Neural progenitor cell (in vitro differentiated cells): Measurements from ENCODE around the gene GPX7. TPM values are rescaled to one million over a fixed set of nuclear protein-coding genes. Genes with fewer than 3 reads are reported as not detected.

ENCODE experiments used
- DNase-seq: peaks from one replicate; pipeline ENCODE4 v3.0.0-alpha.2; 2016; ENCODE audit warnings: low spot score
- H2AFZ ChIP-seq: fragments of 200-600 bp; sonication (generic); replicated peaks from 2 replicates; pipeline ENCODE4 v1.6.1; 2016; ENCODE audit warnings: antibody characterized with exemption
- H3F3A ChIP-seq: fragments of 200-600 bp; sonication (generic); 2 replicates; pipeline ENCODE4 v1.6.1; 2016; ENCODE audit warnings: antibody characterized with exemption, low read depth
- H3K27ac ChIP-seq: fragments of 200-600 bp; sonication (generic); 2 replicates; pipeline ENCODE4 v1.5.1; 2016; ENCODE audit warnings: mild to moderate bottlenecking
- H3K27me3 ChIP-seq: fragments of 200-600 bp; sonication (generic); 2 replicates; pipeline ENCODE4 v1.6.1; 2016; ENCODE audit warnings: mild to moderate bottlenecking, moderate library complexity
- H3K36me3 ChIP-seq: fragments of 200-600 bp; sonication (generic); 2 replicates; pipeline ENCODE4 v1.5.1; 2016
- H3K4me1 ChIP-seq: fragments of 200-600 bp; sonication (generic); 2 replicates; pipeline ENCODE4 v1.6.1; 2016; ENCODE audit warnings: mixed run types
- H3K4me2 ChIP-seq: fragments of 200-600 bp; sonication (generic); 2 replicates; pipeline ENCODE4 v1.6.1; 2016
- H3K4me3 ChIP-seq: fragments of 200-600 bp; sonication (generic); 2 replicates; pipeline ENCODE4 v1.5.1; 2016
- H3K79me2 ChIP-seq: fragments of 200-600 bp; sonication (generic); 2 replicates; pipeline ENCODE4 v1.6.1; 2016; ENCODE audit warnings: low read depth
- H3K9ac ChIP-seq: fragments of 200-600 bp; sonication (generic); 2 replicates; pipeline ENCODE4 v1.6.1; 2016
- H3K9me3 ChIP-seq: fragments of 200-600 bp; sonication (generic); 2 replicates; pipeline ENCODE4 v1.5.1; 2016; ENCODE audit warnings: low read depth
- H4K20me1 ChIP-seq: fragments of 200-600 bp; sonication (generic); 2 replicates; pipeline ENCODE4 v1.6.1; 2016; ENCODE audit warnings: low read depth
- H3K27ac Mint-ChIP-seq: 3 replicates; pipeline ENCODE4 v1.8.0; 2021; ENCODE audit warnings: mixed read lengths
- H3K27me3 Mint-ChIP-seq: 2 replicates; pipeline ENCODE4 v1.8.0; 2022; ENCODE audit warnings: low read depth, mild to moderate bottlenecking, inconsistent platforms, moderate library complexity, mixed read lengths; ENCODE audit not compliant: insufficient read depth
- H3K36me3 Mint-ChIP-seq: 3 replicates; pipeline ENCODE4 v1.8.0; 2021; ENCODE audit warnings: mixed read lengths
- H3K4me1 Mint-ChIP-seq: 3 replicates; pipeline ENCODE4 v1.8.0; 2021; ENCODE audit warnings: mixed read lengths
- H3K4me3 Mint-ChIP-seq: 3 replicates; pipeline ENCODE4 v1.8.0; 2021; ENCODE audit warnings: mild to moderate bottlenecking, moderate library complexity, mixed read lengths
- H3K9me3 Mint-ChIP-seq: 3 replicates; pipeline ENCODE4 v1.8.0; 2020; ENCODE audit warnings: mixed read lengths
- CTCF ChIP-seq: fragments of 200-600 bp; sonication (generic); IDR thresholded peaks from 2 replicates; pipeline ENCODE4 v1.5.1; 2017; ENCODE audit warnings: antibody characterized with exemption, mild to moderate bottlenecking
- EZH2 ChIP-seq: fragments of 200-600 bp; sonication (generic); IDR thresholded peaks from 2 replicates; pipeline ENCODE4 v1.6.1; 2017; ENCODE audit warnings: antibody characterized with exemption, mild to moderate bottlenecking, moderate library complexity
- EZH2phosphoT487 ChIP-seq: fragments of 200-600 bp; sonication (generic); IDR thresholded peaks from 2 replicates; pipeline ENCODE4 v1.6.1; 2017; ENCODE audit warnings: antibody characterized with exemption
- total RNA-seq: library from RNA; depleted of rRNA; stranded (reverse); fragments of >200 nt; gene quantifications from 2 replicates; pipeline ENCODE4 v1.2.3, GENCODE V29; 2015; ENCODE audit warnings: low replicate concordance

GPX7 gene
- total RNA-seq, 1 donor from 2014 or later, result 21.9 TPM

- H3K27me3 Mint-ChIP-seq, result peaks cover 8% of the 10 kb centered on the region
- no peak overlapping the region for H2AFZ ChIP-seq
- no peaks in the 10 kb centered on the region for H3K79me2 ChIP-seq
- no peak overlapping the region for H3K4me3 Mint-ChIP-seq
- no peaks in the 10 kb centered on the region for H3K9me3 Mint-ChIP-seq
- H3K27ac ChIP-seq, result no peak overlapping the region
- DNase-seq, result no peak
- H3K36me3 Mint-ChIP-seq, result no peaks in the 10 kb centered on the region
- H3K4me3 ChIP-seq, result no peak overlapping the region
- H3K9ac ChIP-seq, result no peak overlapping the region
- no peaks in the 10 kb centered on the region for H3K36me3 ChIP-seq
- no peaks in the 10 kb centered on the region for H4K20me1 ChIP-seq
- peaks cover 55% of the 10 kb centered on the region for H3K4me1 Mint-ChIP-seq
- H3K27ac Mint-ChIP-seq, result peak overlapping the region; percentile 44
- H3K9me3 ChIP-seq, result no peaks in the 10 kb centered on the region
- no peak overlapping the region for H3K4me2 ChIP-seq
- H3F3A ChIP-seq, result peaks cover 21% of the 10 kb centered on the region
- no peaks in the 10 kb centered on the region for H3K27me3 ChIP-seq
- TF ChIP-seq CTCF (no peak), EZH2 (no peak), EZH2phosphoT487 (no peak)
- peaks cover 43% of the 10 kb centered on the region for H3K4me1 ChIP-seq
Observed at GRCh38 chr1:52592637-52593323, 9.4 kb upstream of the GPX7 start.

GRCh38 chr1:52593495-52593894 is 8.7 kb upstream of the GPX7 start:
- no peaks in the 10 kb centered on the region for H3K36me3 Mint-ChIP-seq
- Histone ChIP-seq H3K4me3 (no peak overlapping the region), H3K79me2 (no peaks in the 10 kb centered on the region), H3F3A (peaks cover 21% of the 10 kb centered on the region), H4K20me1 (no peaks in the 10 kb centered on the region), H3K27me3 (no peaks in the 10 kb centered on the region), H3K36me3 (no peaks in the 10 kb centered on the region), H3K4me2 (no peak overlapping the region), H3K4me1 (peaks cover 38% of the 10 kb centered on the region), H2AFZ (no peak overlapping the region), H3K9me3 (no peaks in the 10 kb centered on the region), H3K27ac (no peak overlapping the region), H3K9ac (no peak overlapping the region)
- H3K4me1 Mint-ChIP-seq, result peaks cover 52% of the 10 kb centered on the region
- H3K4me3 Mint-ChIP-seq, result no peak overlapping the region
- H3K27me3 Mint-ChIP-seq, result peaks cover 10% of the 10 kb centered on the region
- no peak for TF ChIP-seq EZH2phosphoT487
- no peak for TF ChIP-seq EZH2
- no peak for TF ChIP-seq CTCF
- no peaks in the 10 kb centered on the region for H3K9me3 Mint-ChIP-seq
- H3K27ac Mint-ChIP-seq, result no peak overlapping the region
- no peak for DNase-seq

- H3K9me3 ChIP-seq, result no peaks in the 10 kb centered on the region
- H3K4me2 ChIP-seq, result peak overlapping the region; percentile 45
- Mint-ChIP-seq H3K27ac (no peak overlapping the region), H3K9me3 (peaks cover 3% of the 10 kb centered on the region), H3K27me3 (peaks cover 7% of the 10 kb centered on the region), H3K36me3 (no peaks in the 10 kb centered on the region), H3K4me1 (peaks cover 39% of the 10 kb centered on the region), H3K4me3 (no peak overlapping the region)
- H3K4me3 ChIP-seq, result no peak overlapping the region
- no peaks in the 10 kb centered on the region for H3K79me2 ChIP-seq
- peaks cover 23% of the 10 kb centered on the region for H3K4me1 ChIP-seq
- no peak overlapping the region for H3K27ac ChIP-seq
- DNase-seq, result no peak
- peak overlapping the region; percentile 95 for H2AFZ ChIP-seq
- H3F3A ChIP-seq, result peaks cover 11% of the 10 kb centered on the region
- H3K9ac ChIP-seq, result no peak overlapping the region
- no peaks in the 10 kb centered on the region for H3K36me3 ChIP-seq
- peaks cover 3% of the 10 kb centered on the region for H3K27me3 ChIP-seq
- H4K20me1 ChIP-seq, result no peaks in the 10 kb centered on the region
- TF ChIP-seq CTCF, result no peak
- no peak for TF ChIP-seq EZH2phosphoT487
- no peak for TF ChIP-seq EZH2
Observed at GRCh38 chr1:52595061-52595460, 7.1 kb upstream of the GPX7 start.
